GM12874 (cell line): ENCODE results near the gene LRRTM4.

Experiments
- TF ChIP-seq, protein P1 (sequence below): IDR thresholded peaks from 2 replicates; pipeline ENCODE4 v1.5.1; 2011; ENCODE audit warnings: low read depth, mild to moderate bottlenecking, control low read depth, low read length, moderate library complexity; ENCODE audit not compliant: insufficient read depth

LRRTM4 gene

DNA sequence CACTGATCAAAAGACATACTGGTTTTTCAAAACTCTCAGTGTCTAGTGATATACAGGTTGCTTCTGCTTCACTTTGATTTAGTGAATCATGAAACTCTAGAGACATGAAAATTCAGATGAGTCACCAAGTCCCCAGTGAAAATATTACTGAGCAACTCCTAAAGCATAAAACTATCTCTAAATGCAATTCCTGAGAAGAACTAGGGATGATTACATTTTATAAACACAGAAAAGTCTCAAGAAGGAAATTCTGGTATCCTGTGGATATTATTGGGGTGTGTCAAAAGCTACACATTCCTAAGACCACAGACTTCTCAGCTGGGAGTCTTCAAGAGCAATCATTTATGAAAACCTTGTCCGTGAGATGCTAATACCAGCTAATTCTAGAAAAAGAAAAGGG lies 9.7 kb downstream of the LRRTM4 start:
- TF ChIP-seq, protein P1, sequence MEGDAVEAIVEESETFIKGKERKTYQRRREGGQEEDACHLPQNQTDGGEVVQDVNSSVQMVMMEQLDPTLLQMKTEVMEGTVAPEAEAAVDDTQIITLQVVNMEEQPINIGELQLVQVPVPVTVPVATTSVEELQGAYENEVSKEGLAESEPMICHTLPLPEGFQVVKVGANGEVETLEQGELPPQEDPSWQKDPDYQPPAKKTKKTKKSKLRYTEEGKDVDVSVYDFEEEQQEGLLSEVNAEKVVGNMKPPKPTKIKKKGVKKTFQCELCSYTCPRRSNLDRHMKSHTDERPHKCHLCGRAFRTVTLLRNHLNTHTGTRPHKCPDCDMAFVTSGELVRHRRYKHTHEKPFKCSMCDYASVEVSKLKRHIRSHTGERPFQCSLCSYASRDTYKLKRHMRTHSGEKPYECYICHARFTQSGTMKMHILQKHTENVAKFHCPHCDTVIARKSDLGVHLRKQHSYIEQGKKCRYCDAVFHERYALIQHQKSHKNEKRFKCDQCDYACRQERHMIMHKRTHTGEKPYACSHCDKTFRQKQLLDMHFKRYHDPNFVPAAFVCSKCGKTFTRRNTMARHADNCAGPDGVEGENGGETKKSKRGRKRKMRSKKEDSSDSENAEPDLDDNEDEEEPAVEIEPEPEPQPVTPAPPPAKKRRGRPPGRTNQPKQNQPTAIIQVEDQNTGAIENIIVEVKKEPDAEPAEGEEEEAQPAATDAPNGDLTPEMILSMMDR, result no peak

DNA sequence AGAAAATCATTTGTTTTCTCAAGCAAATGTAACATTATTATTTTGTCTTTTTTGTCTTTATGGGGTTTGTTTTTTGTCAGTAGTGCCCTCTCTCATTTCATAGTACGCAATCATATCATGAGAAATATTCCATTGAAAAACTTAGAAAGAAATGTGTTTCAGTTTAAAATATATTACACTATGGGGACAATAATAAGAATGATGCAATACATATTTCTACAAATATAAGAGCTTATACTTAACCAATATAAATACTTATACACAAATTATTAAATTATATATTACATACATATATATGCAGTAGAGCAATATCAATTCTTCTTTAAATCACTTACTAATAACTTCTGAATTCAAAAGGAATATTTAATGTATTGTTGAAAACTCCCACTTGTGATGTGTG lies 13.7 kb downstream of the LRRTM4 start:
- TF ChIP-seq, protein P1, result no peak

DNA sequence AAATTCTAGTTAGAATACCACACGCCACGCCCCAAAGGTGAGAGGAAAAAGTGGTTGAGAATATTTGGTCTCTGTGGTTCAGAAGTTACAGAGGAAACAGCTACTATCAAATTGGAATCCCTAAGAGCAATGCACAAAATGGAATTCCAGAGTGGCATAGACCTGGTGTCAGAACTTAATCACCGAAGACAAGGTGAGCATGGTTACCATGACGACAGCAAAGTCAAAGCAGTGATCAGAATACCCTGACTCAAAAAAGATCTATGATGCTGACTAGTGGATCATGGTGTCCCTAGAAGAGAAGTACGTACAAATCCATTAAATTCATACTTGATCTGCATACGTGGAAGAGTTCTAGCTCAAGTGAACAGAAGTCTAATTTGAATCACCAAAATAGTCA lies 14.5 kb downstream of the LRRTM4 start:
- TF ChIP-seq, protein P1, result no peak

DNA sequence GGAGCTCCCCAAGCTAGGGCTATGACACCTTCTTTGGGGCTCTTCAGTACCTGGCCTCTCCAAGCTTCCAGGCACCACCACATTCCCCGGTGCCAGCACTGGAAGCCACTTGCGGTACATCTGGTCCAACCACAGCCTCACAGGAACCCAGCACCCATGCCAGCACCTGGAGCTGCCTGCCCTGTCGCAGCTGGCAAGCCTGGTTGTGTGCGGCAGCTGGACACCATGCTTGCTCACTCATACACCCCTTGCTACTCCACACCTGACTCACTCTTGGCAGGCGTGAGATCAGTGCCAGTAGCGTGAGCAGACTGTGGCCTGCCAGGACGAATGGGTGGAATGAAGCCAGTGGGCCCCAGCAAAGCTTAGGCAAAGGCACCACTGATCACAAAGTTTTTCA lies 34.0 kb downstream of the LRRTM4 start:
- TF ChIP-seq, protein P1, result no peak

DNA sequence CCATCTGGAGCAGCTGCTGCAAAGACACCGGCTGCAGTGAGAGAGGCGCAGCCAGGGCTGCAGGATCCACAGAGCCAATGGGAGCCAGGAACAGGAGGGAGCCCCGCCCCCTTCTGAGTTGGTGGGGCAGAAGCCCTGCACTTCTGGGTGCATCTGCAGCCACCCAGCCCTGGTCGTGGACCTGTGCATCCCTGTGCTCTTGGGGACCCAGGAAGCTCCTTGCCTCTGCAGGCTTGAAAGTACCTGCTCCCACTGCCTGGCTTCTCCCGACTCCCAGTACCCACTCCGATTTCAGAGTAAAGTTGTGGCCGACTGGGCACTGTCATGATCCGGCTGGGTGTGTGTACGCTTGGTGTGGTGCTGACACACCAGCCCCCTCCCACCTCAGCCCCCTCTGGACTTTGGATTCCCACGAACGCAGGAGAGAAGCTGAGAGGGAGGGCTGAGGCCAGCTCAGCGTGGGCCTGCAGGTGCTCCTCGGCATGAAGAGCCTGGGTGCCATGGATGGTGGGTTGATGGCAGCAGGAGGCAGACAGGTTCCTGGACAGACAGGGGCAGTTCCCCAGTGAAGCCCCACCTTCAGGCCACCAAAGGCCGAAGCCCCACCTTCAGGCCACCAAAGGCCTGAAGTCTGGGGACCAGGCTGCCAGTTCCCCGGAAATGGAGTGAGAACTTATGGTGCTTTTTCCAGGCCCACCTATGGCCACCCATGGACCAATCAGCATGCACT lies 34.9 kb downstream of the LRRTM4 start:
- TF ChIP-seq, protein P1, result no peak

DNA sequence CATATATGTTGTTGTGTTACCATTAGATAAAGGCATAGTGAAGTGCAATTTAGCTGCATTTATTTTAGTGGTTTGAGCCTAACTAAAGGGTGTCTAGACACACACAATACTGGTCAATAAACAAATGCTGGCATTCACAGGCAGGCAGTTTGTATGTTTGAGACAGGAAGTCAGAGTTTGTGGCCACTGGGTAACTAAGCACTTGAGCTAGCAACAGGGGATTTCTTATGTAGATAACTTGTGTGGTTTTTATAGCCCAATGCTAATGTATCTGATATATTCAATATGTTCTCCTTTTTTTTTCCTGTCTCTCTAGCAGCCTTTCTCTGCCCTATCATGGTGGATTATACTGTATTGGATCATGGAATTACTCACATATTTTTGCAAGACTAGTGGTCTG lies 38.1 kb downstream of the LRRTM4 start:
- TF ChIP-seq, protein P1, result no peak

DNA sequence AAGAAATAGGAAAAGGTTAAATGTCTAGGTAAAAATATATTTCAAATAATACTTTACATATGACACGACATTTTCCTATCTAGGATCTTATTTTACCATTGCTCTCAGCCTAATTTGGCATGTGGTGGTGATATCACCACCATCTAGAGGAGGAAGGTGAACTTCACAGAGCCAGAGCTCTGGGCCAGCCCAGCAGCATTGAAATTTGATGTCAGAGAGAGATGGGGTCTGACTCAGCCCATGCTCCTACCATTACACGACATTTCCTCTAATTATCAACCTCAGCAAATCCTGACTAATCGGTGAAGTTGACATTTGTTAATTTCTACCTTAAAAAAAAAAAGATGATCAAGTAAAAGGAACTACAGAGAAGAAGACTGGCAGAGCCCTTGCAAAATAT lies 42.3 kb downstream of the LRRTM4 start:
- TF ChIP-seq, protein P1, result no peak
